Type B pancreatic cell (in vitro differentiated cells): ENCODE measurements around the gene LRFN5. TPM values are rescaled to one million over a fixed set of nuclear protein-coding genes. Genes with fewer than 3 reads are reported as not detected.
A peak's percentile ranks its signal among the peaks of the same experiment; 100 is the strongest.

Experiments
- DNase-seq: peaks from one replicate; pipeline ENCODE4 v3.0.0; 2021; ENCODE audit warnings: mixed read lengths; ENCODE audit not compliant: unreplicated experiment; ENCODE audit errors: extremely low spot score
- H3K27ac Mint-ChIP-seq: 2 replicates; pipeline ENCODE4 v1.8.0; 2021; ENCODE audit warnings: mild to moderate bottlenecking, mixed read lengths
- H3K27me3 Mint-ChIP-seq: 2 replicates; pipeline ENCODE4 v1.8.0; 2021; ENCODE audit warnings: mixed read lengths
- H3K36me3 Mint-ChIP-seq: 2 replicates; pipeline ENCODE4 v1.8.0; 2021; ENCODE audit warnings: mixed read lengths
- H3K4me1 Mint-ChIP-seq: one replicate; pipeline ENCODE4 v1.8.0; 2021; ENCODE audit warnings: mixed read lengths; ENCODE audit not compliant: unreplicated experiment
- H3K4me3 Mint-ChIP-seq: 2 replicates; pipeline ENCODE4 v1.8.0; 2021; ENCODE audit warnings: mild to moderate bottlenecking, mixed read lengths
- H3K9me3 Mint-ChIP-seq: 2 replicates; pipeline ENCODE4 v1.8.0; 2021; ENCODE audit warnings: mixed read lengths
- CTCF ChIP-seq: fragments of 200-600 bp; sonication (generic); conservative IDR thresholded peaks from 2 replicates; pipeline ENCODE4 v1.5.0; 2021; ENCODE audit warnings: antibody characterized with exemption, mild to moderate bottlenecking
- total RNA-seq: library from RNA; stranded (reverse); gene quantifications from 2 replicates; pipeline ENCODE4 v1.2.1, GENCODE V29; 2021; ENCODE audit warnings: low replicate concordance

Gene LRFN5
- total RNA-seq, 1 donor from 2014 or later: 4.6 TPM

- peaks cover 88% of the 10 kb centered on the region for H3K27me3 Mint-ChIP-seq
- H3K36me3 Mint-ChIP-seq: no peaks in the 10 kb centered on the region
- no peak for TF ChIP-seq CTCF
- H3K27ac Mint-ChIP-seq: peak overlapping the region; percentile 52
- H3K4me1 Mint-ChIP-seq: peaks cover 35% of the 10 kb centered on the region
- DNase-seq: peak; percentile 67
- peak overlapping the region; percentile 94 for H3K4me3 Mint-ChIP-seq
- no peaks in the 10 kb centered on the region for H3K9me3 Mint-ChIP-seq
Observed at GRCh38 chr14:41607966-41608663, 1.4 kb downstream of the LRFN5 start.

DNA sequence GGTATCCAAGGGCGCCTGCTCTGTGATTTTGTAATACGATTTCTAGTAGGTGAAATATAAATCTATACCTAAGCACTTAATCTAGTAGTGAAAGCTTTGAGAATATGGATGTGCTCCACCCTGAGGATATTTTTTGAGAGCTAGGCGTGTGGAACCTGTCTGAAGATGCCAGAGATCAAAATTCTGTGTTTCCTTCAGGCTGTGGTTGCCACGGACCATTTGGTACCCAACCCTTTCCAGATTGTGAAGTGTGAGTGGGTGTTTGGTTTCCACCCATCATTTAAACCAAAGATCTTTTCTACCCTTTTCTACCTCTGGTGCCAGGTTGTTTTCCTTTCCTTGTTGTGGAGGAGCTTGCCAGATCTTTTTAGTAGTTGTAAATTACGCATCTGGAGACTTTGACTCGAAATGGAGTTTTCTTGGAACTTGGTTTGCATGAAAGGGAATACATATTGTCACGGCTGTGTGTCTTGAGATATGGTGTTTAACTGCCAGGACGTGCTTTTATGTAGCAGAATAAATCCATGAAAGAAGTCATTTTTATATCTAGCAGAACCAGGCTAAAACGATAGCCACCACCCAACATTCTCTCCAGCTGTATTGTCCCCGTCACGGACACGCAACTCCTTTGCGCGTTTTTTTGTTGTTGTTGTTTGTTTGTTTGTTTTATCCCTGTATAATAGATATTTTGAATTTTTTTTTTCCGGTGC, 2.2 kb downstream of the LRFN5 start:
- Mint-ChIP-seq H3K9me3 (no peaks in the 10 kb centered on the region), H3K27ac (no peak overlapping the region), H3K4me1 (peaks cover 35% of the 10 kb centered on the region), H3K4me3 (peak overlapping the region; percentile 94), H3K27me3 (peaks cover 87% of the 10 kb centered on the region), H3K36me3 (no peaks in the 10 kb centered on the region)
- no peak for DNase-seq
- no peak for TF ChIP-seq CTCF

DNA sequence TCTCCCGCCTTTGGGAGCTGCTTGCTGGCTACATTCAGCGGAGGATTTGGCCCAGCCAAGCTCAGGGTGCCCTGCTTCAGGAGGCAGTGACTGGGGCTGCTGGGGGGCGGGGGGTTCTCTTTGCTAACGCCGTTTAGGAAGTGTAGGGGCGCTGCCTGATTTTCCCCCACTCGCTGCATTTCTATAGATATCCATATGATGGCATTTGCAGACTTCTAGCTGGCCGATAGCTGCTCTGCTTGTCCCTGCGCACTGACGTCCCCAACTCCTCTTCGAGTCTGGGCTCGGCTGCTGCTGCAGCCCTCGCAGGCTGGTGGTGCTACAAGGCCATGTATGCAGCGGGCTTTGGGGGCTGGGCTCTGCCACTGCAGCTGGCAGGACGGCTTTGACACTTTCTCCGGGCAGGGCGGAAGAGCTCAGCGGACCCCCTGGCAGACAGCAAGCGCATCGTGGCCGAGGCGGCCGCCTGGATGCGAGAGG, 3.1 kb downstream of the LRFN5 start:
- Mint-ChIP-seq H3K9me3 (no peaks in the 10 kb centered on the region), H3K27me3 (peaks cover 81% of the 10 kb centered on the region), H3K4me3 (peak overlapping the region; percentile 94), H3K36me3 (no peaks in the 10 kb centered on the region), H3K27ac (no peak overlapping the region), H3K4me1 (peaks cover 35% of the 10 kb centered on the region)
- peak; percentile 48 for TF ChIP-seq CTCF
- peak; percentile 74 for DNase-seq

DNA sequence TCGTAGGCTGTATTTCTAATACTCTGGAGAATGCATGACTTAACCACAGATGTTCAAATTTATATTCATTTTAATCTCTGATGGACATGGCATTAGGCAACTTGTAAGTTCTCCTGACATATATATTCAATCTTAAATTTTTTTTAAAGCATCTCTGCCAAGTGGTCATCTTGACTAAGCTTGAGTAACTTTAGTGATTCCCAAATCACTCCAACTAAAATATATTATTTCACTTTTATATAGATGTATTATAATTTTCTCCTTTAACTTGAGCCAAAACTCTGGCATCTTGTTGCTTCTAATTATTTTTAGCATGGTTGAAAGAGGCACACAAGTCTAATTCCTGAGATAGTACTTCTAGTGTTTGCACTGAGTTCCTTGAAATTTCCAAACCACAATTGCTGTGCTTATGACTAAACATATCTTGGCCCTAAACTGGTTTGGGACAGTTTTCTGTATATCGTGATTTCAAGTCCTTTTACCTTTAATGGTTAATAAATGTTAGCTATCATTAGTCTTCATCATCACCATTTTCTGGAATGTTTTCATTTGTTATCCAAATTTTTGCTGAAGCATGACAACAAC, 8.4 kb downstream of the LRFN5 start:
- TF ChIP-seq CTCF: no peak
- H3K9me3 Mint-ChIP-seq: no peaks in the 10 kb centered on the region

DNA sequence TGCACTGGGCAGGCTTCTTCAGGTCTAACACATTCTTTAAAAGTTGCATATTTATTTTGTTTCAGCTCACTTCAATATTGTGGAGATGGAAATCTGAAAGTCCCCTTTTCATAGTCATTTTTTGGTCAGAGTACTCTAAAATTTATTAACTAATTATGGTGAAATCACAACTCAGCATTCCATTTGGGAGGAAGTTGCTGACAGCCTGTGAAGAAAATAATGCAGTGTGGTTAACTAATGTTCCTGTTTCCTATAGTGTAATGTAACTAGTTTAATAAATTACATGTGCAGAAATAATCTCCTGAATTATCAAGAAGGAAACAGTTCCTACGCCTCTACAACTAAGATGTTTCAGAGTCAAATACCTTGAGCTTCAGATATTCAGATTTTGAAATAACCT, 17.1 kb downstream of the LRFN5 start:
- Mint-ChIP-seq H3K36me3 (no peaks in the 10 kb centered on the region), H3K27ac (no peak overlapping the region), H3K27me3 (peaks cover 4% of the 10 kb centered on the region), H3K4me3 (no peak overlapping the region), H3K9me3 (no peaks in the 10 kb centered on the region), H3K4me1 (no peaks in the 10 kb centered on the region)
- no peak for TF ChIP-seq CTCF
- DNase-seq: no peak

More for the DNA sequence above, 8.4 kb downstream of the LRFN5 start:
- no peak overlapping the region for H3K4me3 Mint-ChIP-seq
- no peaks in the 10 kb centered on the region for H3K36me3 Mint-ChIP-seq
- H3K27me3 Mint-ChIP-seq: peaks cover 35% of the 10 kb centered on the region
- H3K27ac Mint-ChIP-seq: no peak overlapping the region
- no peaks in the 10 kb centered on the region for H3K4me1 Mint-ChIP-seq
- DNase-seq: no peak
